ENCODE results near the gene CLEC4C. TPM values are rescaled to one million over a fixed set of nuclear protein-coding genes. Genes with fewer than 3 reads are reported as not detected.
"Not testable (repeated sequence)": the region's sequence is repeated elsewhere in the genome, so short reads cannot be mapped to it uniquely, and the experiment has no call there.

Gene CLEC4C
- total RNA-seq, 1 donor, result not detected

DNA sequence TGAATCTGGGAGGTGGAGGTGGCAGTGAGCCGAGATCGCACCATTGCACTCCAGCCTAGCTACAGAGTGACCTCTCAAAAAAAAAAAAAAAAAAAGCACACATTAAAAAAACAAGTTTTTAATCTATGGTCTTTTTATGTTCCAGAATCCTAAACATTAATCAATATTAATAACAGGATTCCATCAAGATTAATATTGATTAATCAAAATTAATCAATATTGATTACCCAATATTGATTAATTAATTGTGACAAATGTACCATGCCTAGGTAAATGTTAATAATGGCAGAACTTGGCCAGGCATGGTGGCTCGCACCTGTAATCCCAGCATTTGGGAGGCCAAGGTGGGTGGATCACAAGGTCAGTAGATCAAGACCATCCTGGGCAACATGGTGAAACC lies 34.1 kb upstream of the CLEC4C start:
- DNase-seq (ENCODE audit: low read depth), result no peak
- TF ChIP-seq, protein P1, sequence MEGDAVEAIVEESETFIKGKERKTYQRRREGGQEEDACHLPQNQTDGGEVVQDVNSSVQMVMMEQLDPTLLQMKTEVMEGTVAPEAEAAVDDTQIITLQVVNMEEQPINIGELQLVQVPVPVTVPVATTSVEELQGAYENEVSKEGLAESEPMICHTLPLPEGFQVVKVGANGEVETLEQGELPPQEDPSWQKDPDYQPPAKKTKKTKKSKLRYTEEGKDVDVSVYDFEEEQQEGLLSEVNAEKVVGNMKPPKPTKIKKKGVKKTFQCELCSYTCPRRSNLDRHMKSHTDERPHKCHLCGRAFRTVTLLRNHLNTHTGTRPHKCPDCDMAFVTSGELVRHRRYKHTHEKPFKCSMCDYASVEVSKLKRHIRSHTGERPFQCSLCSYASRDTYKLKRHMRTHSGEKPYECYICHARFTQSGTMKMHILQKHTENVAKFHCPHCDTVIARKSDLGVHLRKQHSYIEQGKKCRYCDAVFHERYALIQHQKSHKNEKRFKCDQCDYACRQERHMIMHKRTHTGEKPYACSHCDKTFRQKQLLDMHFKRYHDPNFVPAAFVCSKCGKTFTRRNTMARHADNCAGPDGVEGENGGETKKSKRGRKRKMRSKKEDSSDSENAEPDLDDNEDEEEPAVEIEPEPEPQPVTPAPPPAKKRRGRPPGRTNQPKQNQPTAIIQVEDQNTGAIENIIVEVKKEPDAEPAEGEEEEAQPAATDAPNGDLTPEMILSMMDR (IDR thresholded peaks at IDR 0.05; ENCODE audit: insufficient read depth, low read length), result no peak

DNA sequence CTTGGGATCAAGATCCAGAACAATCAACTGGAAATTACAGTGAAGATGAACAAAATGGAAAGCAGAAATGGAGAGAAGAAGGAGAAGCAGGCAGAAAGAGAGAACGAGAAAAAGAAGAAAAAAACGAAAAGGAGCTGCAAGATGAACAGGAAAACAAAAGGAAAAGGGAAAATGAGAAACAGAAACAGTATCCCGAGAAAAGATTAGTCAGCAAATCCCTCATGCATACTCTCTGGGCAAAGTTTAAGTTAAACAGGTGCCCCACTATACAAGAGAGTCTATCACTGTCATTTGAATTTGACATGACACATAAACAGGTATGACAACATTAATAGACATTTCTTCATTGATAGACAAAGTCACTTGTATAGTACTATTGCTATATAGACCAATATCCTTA lies 22.8 kb upstream of the CLEC4C start:
- TF ChIP-seq, protein P1 (IDR thresholded peaks at IDR 0.05; ENCODE audit: insufficient read depth, low read length), result no peak
- DNase-seq (ENCODE audit: low read depth), result no peak
- H3K4me3 ChIP-seq (ENCODE audit: low read depth, low read length), result no peak overlapping the region

More for the DNA sequence above, 34.1 kb upstream of the CLEC4C start:
- H3K4me3 ChIP-seq (ENCODE audit: low read depth, low read length), result no peak overlapping the region

DNA sequence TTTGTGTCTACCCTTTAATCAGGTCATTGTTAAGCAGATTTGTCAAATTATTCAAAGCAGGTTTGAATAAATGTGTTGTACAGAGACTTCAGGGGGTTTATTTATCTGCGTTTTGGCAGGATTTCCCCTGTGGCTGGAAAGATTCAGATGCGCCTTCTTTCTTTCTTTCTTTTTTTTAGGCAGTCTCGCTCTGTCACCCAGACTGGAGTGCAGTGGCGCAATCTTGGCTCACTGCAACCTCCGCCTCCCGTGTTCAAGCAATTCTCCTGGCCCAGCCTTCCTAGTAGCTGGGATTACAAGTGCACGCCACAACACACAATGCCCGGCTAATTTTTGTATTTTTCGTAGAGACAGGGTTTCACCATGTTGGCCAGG lies 11.6 kb upstream of the CLEC4C start:
- DNase-seq (ENCODE audit: low read depth), result no peak

DNA sequence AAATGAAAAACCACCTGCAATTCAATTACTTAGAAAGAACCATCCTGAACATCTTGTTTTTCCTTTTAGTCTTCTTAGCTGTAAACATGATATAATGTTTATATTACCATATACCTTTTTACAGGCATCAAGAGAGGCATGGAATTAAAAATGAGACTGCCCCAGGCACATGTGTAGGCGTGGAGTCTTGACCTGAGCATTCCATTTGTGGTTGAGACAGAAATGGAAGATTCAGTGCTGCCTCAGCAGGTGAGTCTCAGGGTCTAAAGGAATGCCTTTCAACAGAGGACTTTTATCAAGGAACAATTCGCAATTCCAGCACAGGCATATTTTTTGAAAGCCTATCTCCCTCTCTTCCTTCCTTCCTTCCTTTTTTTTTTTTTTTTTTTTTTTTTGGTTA lies 9.8 kb upstream of the CLEC4C start:
- no peak for DNase-seq (ENCODE audit: low read depth)
- TF ChIP-seq, protein P1 (IDR thresholded peaks at IDR 0.05; ENCODE audit: insufficient read depth, low read length), result no peak
- H3K4me3 ChIP-seq (ENCODE audit: low read depth, low read length), result no peak overlapping the region

More for the DNA sequence above, 11.6 kb upstream of the CLEC4C start:
- TF ChIP-seq, protein P1 (IDR thresholded peaks at IDR 0.05; ENCODE audit: insufficient read depth, low read length), result no peak
- H3K4me3 ChIP-seq (ENCODE audit: low read depth, low read length), result no peak overlapping the region

DNA sequence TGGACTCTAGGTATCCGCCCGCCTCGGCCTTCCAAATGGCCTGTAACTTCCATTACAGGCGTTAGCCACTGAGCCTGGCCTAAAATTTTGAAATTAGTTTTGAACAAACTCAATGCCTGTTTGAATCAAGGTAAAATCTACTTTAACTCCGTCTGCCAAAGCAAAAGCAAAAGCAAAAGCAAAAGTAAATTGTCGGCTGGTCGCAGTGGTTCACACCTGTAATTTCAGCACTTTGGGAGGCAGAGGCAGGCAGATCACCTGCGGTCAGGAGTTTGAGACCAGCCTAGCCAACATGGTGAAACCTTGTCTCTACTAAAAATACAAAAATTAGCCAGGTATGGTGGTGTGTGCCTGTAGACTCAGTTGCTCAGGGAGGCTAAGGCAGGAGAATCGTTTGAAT lies 8.5 kb upstream of the CLEC4C start:
- not testable (repeated sequence) for DNase-seq (ENCODE audit: low read depth); H3K4me3 ChIP-seq (ENCODE audit: low read depth, low read length)

DNA sequence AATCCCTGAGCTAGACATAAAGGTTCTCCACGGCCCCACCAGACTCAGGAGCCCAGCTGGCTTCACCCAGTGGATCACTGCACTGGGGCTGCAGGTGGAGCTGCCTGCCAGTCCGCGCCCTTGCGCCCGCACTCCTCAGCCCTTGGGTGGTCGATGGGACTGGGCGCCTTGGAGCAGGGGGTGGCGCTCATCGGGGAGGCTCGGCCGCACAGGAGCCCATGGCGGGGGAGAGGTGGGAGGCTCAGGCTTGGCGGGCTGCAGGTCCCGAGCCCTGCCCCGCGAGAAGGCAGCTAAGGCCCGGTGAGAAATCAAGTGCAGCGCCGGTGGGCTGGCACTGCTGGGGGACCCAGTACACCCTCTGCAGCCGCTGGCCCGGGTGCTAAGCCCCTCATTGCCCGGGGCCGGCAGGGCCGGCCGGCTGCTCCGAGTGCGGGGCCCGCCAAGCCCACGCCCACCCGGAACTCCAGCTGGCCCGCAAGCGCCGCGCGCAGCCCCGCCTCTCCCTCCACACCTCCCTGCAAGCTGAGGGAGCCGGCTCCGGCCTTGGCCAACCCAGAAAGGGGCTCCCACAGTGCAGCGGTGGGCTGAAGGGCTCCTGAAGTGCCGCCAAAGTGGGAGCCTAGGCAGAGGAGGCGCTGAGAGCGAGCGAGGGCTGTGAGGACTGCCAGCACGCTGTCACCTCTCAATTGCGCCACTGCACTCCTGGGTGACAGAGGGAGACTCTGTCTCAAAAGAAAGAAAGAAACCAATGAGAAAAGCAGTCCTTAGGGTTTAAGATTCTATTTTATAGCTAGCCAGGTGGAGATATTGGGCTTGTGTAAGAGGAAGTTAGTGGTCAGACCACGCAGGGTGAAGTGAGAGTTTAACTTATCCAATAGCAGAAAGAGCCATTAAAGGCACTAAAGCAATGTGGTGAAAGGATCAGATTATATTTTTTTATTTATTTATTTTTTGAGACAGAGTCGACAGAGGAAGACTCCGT lies 5.1 kb upstream of the CLEC4C start:
- not testable (repeated sequence) for DNase-seq (ENCODE audit: low read depth); H3K4me3 ChIP-seq (ENCODE audit: low read depth, low read length)

DNA sequence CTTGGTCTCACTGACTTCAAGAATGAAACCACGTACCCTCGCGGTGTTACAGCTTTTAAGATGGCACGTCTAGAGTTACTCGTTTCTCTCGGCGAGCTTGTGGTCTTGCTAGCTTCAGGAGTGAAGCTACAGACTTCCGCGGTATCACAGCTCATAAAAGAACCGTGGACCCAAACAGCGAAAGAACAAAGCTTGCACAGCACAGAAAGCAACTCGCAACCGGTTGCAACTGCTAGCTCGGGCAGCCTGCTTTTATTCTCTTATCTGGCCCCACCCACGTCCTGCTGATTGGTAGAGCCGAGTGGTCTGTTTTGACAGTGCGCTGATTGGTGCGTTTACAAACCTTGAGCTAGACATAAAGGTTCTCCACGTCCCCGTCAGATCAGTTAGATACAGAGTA lies 4.2 kb upstream of the CLEC4C start:
- TF ChIP-seq, protein P1 (IDR thresholded peaks at IDR 0.05; ENCODE audit: insufficient read depth, low read length), result no peak
- H3K4me3 ChIP-seq (ENCODE audit: low read depth, low read length), result no peak overlapping the region
- DNase-seq (ENCODE audit: low read depth), result no peak

DNA sequence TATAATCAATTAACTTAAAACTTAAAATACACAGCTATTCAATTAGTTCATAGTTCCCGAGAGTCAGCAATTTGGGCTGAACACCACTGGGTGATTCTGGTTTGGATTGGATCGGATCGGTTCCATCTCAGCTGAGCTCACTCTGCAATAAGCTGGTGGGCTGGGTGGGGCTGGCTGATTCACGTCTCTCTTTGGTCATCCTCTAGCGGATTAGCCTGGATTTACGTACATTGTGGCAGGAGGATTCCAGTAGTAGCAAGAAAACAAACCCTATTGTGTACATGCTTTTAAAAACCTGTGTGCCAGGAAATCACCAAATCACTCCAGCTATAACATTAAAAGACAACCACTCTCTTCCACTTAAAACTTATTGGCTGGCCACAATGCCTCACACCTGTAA lies 3.2 kb upstream of the CLEC4C start:
- H3K4me3 ChIP-seq (ENCODE audit: low read depth, low read length), result no peak overlapping the region
- TF ChIP-seq, protein P1 (IDR thresholded peaks at IDR 0.05; ENCODE audit: insufficient read depth, low read length), result no peak
- no peak for DNase-seq (ENCODE audit: low read depth)

Measured in fibroblast of the aortic adventitia (primary cell).